GM19099 (cell line): ENCODE results near the gene PIK3IP1.

Source experiments
- POLR2A ChIP-seq: IDR thresholded peaks from 3 replicates; pipeline ENCODE4 v1.6.1; 2011; ENCODE audit warnings: low read depth; ENCODE audit not compliant: insufficient read length; ENCODE audit errors: extremely low read depth

Gene PIK3IP1

GRCh38 chr22:31276426-31277167, 15.7 kb downstream of the PIK3IP1 start:
- TF ChIP-seq POLR2A = no peak

DNA sequence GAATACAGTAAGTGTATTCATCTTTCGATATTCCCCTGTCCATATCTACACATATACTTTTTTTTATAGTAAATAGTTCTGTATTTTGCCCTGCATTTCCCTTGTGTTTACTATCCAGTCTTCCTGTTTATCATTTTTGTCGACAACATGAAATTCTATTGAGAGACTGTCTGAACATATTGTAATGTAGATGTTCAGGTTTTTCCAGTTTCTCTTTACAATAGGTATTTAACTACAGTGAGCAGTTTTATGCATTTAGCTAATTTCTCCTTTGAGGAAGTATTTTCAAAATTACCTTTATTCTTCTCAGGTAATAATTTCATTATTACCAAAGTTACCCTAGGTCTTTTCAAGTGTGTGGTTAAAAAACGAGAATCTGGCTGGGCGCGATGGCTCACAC, 16.7 kb downstream of the PIK3IP1 start:
- no peak for TF ChIP-seq POLR2A

GRCh38 chr22:31275018-31275417, 17.3 kb downstream of the PIK3IP1 start:
- no peak for TF ChIP-seq POLR2A

DNA sequence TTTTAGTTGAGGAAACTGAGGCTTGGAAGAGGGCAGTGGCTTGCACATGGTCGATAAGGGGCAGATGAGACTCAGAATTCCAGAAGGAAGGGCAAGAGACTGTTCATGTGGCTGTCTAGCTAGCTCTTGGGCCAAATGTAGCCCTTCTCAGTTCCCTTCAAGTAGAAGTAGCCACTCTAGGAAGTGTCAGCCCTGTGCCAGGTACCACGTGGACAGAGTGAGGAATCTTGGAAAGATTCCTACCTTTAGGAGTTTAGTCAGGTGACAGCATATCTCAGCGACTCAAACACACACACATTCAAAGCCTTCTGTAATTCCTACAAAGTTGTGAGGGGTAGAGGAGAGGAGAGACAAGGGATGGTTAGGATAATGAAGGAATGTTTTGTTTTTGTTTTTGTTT, 18.3 kb downstream of the PIK3IP1 start:
- no peak for TF ChIP-seq POLR2A

DNA sequence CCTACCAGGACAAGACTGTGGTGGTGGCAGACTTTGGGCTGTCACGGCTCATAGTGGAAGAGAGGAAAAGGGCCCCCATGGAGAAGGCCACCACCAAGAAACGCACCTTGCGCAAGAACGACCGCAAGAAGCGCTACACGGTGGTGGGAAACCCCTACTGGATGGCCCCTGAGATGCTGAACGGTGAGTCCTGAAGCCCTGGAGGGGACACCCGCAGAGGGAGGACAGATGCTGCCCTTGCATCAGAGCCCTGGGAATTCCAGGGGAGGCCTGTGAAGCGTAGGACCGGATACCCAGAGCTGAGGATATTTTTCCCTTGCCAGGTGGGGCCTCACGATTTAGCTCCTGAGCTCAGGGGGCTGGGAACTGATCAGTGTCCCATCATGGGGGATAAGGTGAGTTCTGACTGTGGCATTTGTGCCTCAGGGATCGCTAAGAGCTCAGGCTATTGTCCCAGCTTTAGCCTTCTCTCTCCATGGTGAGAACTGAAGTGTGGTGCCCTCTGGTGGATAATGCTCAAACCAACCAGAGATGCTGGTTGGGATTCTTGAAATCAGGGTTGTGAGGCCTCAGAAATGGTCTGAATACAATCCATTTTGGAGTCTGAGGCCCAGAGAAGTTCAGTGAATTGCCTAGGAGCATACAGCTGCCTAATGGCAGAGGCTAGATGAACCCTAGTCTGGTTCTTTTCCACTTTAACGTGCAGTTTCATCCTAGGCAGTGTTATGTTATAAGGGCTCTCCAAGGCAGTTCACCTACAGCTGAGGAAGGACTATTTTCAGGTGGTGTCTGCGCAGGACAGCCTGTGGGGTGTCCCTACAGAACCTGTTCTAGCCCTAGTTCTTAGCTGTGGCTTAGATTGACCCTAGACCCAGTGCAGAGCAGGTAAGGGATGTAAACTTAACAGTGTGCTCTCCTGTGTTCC, 19.5 kb downstream of the PIK3IP1 start:
- no peak for TF ChIP-seq POLR2A

GRCh38 chr22:31271485-31271884, 20.8 kb downstream of the PIK3IP1 start:
- TF ChIP-seq POLR2A = no peak

GRCh38 chr22:31271026-31271425, 21.3 kb downstream of the PIK3IP1 start:
- TF ChIP-seq POLR2A = no peak

GRCh38 chr22:31269892-31270579, 22.3 kb downstream of the PIK3IP1 start:
- no peak for TF ChIP-seq POLR2A

- TF ChIP-seq POLR2A = no peak
Measured at GRCh38 chr22:31268281-31268680, 24.0 kb downstream of the PIK3IP1 start.

GRCh38 chr22:31263896-31264640, 28.2 kb downstream of the PIK3IP1 start:
- no peak for TF ChIP-seq POLR2A

DNA sequence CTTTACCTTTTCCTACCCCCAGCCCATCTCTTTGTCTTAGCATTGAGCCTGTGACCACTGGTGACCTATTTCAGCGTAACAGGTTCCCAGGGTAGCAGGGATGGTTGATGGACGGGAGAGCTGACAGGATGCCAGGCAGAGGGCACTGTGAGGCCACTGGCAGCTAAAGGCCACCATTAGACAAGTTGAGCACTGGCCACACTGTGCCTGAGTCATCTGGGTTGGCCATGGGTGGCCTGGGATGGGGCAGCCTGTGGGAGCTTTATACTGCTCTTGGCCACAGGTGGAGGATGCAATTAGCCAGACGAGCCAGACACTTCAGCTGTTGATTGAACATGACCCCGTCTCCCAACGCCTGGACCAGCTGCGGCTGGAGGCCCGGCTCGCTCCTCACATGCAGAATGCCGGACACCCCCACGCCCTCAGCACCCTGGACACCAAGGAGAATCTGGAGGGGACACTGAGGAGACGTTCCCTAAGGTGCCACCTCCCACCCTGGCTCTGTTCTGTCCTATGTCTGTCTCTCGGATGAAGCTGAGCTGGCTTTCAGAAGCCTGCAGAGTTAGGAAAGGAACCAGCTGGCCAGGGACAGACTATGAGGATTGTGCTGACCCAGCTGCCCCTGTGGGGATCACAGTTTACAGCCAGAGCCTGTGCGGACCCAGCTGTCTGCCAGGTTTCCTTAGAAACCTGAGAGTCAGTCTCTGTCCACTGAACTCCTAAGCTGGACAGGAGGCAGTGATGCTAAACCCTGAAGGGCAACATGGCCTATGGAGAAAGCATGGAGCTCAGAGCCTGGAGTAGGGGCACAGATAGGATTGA, 29.8 kb downstream of the PIK3IP1 start:
- TF ChIP-seq POLR2A = no peak

- no peak for TF ChIP-seq POLR2A
Measured at GRCh38 chr22:31260474-31260856, 31.8 kb downstream of the PIK3IP1 start.

- TF ChIP-seq POLR2A = no peak
Measured at GRCh38 chr22:31259798-31260473, 32.4 kb downstream of the PIK3IP1 start.
